Tibial artery (tissue), 4 donors: ENCODE data around the gene ACVR2A.

Source experiments
- DNase-seq, 2 donors: peaks; one replicate each; pipeline ENCODE4 v3.0.0-alpha.2; 2019
- H3K27ac ChIP-seq, 2 donors: fragments of 200-600 bp; sonication (generic) in 1 of 2; 1 replicate in 1 of 2; 2 replicates in 1 of 2; pipeline ENCODE4 v1.5.1; 2018 to 2019; ENCODE audit warnings: mild to moderate bottlenecking in 1 of 2
- H3K27me3 ChIP-seq, 2 donors: fragments of 200-600 bp; sonication (generic) in 1 of 2; one replicate each; pipeline versions ENCODE4 v1.5.1 to v1.6.0; 2016 to 2019
- H3K36me3 ChIP-seq, 3 donors: fragments of 200-600 bp; sonication (generic) in 2 of 3; one replicate each; pipeline ENCODE4 v1.5.1; 2016 to 2019; ENCODE audit warnings: mild to moderate bottlenecking in 2 of 3
- H3K4me1 ChIP-seq, 4 donors: fragments of 200-600 bp; sonication (generic) in 2 of 4; 1 replicate in 3 of 4; 2 replicates in 1 of 4; pipeline ENCODE4 v1.5.1; 2016 to 2019
- H3K4me3 ChIP-seq, 2 donors: fragments of 200-600 bp; sonication (generic) in 1 of 2; 1 replicate in 1 of 2; 2 replicates in 1 of 2; pipeline ENCODE4 v1.5.1; 2018 to 2019; ENCODE audit warnings: mild to moderate bottlenecking in 2 of 2
- H3K9me3 ChIP-seq, 3 donors: fragments of 200-600 bp; sonication (generic) in 1 of 3; one replicate each; pipeline ENCODE4 v1.5.1; 2016 to 2019
- intact Hi-C: fragments of 100-400 bp; cut with DNase I; formaldehyde crosslinking; loops from one replicate; pipeline ENCODE4 v1.15.0; 2023; ENCODE audit warnings: low total_unique reads
- TF ChIP-seq, protein P1 (sequence below), 2 experiments: fragments of 200-600 bp in 1 of 2; fragments of 450-650 bp in 1 of 2; IDR thresholded peaks; one replicate each; pipeline ENCODE4 v1.5.1; 2017 to 2019; ENCODE audit warnings: antibody characterized with exemption in 2 of 2, mild to moderate bottlenecking in 1 of 2, moderate library complexity in 1 of 2

Gene ACVR2A

DNA sequence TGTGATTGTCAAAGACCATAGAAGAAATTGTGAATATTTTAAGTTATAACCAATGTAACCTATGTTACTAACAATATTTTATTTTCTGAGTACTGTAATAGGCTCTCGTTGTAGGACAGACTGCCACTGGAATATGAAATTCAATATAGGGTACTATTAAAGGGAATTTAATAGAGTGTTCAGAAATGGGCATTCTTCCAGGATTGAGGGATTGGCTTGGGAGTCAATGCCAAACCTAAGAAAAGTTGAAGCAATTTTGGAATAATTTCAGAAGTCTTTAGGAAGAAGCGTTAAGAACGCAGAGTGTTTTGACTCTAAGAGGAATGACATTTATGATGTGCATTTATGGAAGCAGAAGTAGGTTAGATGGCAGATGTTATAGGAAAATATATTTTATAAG is 79.0 kb downstream of the ACVR2A start:
- Histone ChIP-seq H3K4me3 (no peak overlapping the region), H3K27ac (no peak overlapping the region), H3K36me3 (peaks cover 6 to 49% (median 36%) of the 10 kb centered on the region in 3 donors), H3K27me3 (no peaks in the 10 kb centered on the region), H3K4me1 (peaks cover 0 to 11% (median 3%) of the 10 kb centered on the region in 4 donors), H3K9me3 (no peaks in the 10 kb centered on the region)
- no peak for DNase-seq
- intact Hi-C loops: no loop called here
- TF ChIP-seq, protein P1, sequence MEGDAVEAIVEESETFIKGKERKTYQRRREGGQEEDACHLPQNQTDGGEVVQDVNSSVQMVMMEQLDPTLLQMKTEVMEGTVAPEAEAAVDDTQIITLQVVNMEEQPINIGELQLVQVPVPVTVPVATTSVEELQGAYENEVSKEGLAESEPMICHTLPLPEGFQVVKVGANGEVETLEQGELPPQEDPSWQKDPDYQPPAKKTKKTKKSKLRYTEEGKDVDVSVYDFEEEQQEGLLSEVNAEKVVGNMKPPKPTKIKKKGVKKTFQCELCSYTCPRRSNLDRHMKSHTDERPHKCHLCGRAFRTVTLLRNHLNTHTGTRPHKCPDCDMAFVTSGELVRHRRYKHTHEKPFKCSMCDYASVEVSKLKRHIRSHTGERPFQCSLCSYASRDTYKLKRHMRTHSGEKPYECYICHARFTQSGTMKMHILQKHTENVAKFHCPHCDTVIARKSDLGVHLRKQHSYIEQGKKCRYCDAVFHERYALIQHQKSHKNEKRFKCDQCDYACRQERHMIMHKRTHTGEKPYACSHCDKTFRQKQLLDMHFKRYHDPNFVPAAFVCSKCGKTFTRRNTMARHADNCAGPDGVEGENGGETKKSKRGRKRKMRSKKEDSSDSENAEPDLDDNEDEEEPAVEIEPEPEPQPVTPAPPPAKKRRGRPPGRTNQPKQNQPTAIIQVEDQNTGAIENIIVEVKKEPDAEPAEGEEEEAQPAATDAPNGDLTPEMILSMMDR (IDR thresholded peaks at IDR 0.05): no peak

DNA sequence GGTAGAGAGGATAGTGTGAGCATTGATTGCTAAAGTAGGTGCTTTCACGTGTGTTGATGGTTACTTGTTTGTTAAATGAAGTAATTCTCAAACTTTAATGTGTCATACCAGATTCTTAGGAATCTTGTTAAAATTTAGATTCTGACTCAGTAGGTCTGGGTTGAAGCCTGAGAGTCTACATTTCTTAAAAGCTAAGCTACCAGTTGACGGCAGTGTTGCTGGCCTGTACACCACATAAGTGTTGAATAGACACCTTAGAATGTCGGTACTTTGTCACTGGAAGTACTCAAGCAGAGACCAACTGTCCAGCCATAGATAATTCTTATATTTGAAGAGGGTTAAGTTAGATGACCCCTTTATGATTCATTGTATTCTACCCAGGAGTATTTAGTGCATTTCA is 79.8 kb downstream of the ACVR2A start:
- DNase-seq: no peak
- no peak overlapping the region for H3K27ac ChIP-seq
- peaks cover 6 to 46% (median 28%) of the 10 kb centered on the region in 3 donors for H3K36me3 ChIP-seq
- TF ChIP-seq, protein P1 (IDR thresholded peaks at IDR 0.05): no peak
- intact Hi-C loops: no loop called here
- H3K4me1 ChIP-seq: peaks cover 0 to 11% (median 3%) of the 10 kb centered on the region in 4 donors
- H3K9me3 ChIP-seq: no peaks in the 10 kb centered on the region
- H3K27me3 ChIP-seq: no peaks in the 10 kb centered on the region
- no peak overlapping the region for H3K4me3 ChIP-seq

DNA sequence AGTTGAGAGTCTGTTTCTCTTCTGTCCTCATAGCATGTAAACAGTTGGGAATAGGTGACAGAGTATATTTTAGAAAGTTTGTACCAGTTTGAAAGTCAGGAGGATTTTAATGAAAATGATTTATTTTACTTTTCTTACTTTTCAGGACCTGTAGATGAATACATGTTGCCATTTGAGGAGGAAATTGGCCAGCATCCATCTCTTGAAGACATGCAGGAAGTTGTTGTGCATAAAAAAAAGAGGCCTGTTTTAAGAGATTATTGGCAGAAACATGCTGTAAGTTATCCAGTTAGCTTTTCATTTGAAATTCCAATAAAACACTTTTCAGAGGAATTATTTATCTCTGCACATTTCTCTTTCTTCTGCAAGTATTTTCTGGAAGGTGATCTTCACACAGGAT is 81.1 kb downstream of the ACVR2A start:
- Histone ChIP-seq H3K4me3 (no peak overlapping the region), H3K27ac (no peak overlapping the region), H3K27me3 (no peaks in the 10 kb centered on the region), H3K36me3 (peaks cover 6 to 41% (median 24%) of the 10 kb centered on the region in 3 donors), H3K4me1 (peaks cover 0 to 11% (median 3%) of the 10 kb centered on the region in 4 donors), H3K9me3 (no peaks in the 10 kb centered on the region)
- DNase-seq: no peak
- TF ChIP-seq, protein P1 (IDR thresholded peaks at IDR 0.05): no peak
- intact Hi-C loops: no loop called here

DNA sequence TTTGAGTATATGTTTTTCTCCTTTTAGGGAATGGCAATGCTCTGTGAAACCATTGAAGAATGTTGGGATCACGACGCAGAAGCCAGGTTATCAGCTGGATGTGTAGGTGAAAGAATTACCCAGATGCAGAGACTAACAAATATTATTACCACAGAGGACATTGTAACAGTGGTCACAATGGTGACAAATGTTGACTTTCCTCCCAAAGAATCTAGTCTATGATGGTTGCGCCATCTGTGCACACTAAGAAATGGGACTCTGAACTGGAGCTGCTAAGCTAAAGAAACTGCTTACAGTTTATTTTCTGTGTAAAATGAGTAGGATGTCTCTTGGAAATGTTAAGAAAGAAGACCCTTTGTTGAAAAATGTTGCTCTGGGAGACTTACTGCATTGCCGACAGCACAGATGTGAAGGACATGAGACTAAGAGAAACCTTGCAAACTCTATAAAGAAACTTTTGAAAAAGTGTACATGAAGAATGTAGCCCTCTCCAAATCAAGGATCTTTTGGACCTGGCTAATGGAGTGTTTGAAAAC is 82.3 kb downstream of the ACVR2A start:
- no peak overlapping the region for H3K27ac ChIP-seq
- intact Hi-C loops: no loop called here
- TF ChIP-seq, protein P1 (IDR thresholded peaks at IDR 0.05): no peak
- peaks cover 0 to 11% (median 3%) of the 10 kb centered on the region in 4 donors for H3K4me1 ChIP-seq
- no peaks in the 10 kb centered on the region for H3K9me3 ChIP-seq
- no peaks in the 10 kb centered on the region for H3K27me3 ChIP-seq
- H3K4me3 ChIP-seq: no peak overlapping the region
- peaks cover 6 to 32% (median 18%) of the 10 kb centered on the region in 3 donors for H3K36me3 ChIP-seq
- no peak for DNase-seq

DNA sequence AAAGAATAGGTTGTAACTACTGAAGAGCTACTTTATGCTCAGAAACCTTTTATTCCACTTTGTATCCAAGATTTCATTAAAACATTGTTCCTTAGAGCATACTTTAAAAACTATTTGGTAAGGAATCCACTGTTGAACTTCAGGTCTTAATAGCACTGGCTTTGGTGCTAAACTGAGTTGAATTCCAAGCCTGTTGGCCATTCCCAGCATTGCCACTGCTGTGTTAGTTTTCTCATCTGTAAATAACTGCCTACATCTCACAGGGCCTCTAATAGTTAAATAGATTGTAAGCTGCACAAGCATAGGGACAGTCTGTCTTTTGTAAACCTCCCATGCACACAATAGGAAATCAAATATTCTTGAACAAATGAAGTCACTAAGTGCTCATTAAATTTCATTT is 89.1 kb downstream of the ACVR2A start:
- no peak overlapping the region for H3K27ac ChIP-seq
- no peaks in the 10 kb centered on the region for H3K27me3 ChIP-seq
- intact Hi-C loops: loop anchor here (10.0 kb wide), 1 partner anchor 1051 kb away; no protein-coding TSS in a partner anchor
- TF ChIP-seq, protein P1 (IDR thresholded peaks at IDR 0.05): no peak
- no peaks in the 10 kb centered on the region for H3K4me1 ChIP-seq
- DNase-seq: no peak
- H3K36me3 ChIP-seq: peaks cover 31 to 33% (median 32%) of the 10 kb centered on the region in 3 donors
- no peaks in the 10 kb centered on the region for H3K9me3 ChIP-seq
- no peak overlapping the region for H3K4me3 ChIP-seq
